ENCODE results near the gene KCNIP3. TPM values are rescaled to one million over a fixed set of nuclear protein-coding genes. Genes with fewer than 3 reads are reported as not detected.
"Not testable (repeated sequence)": the region's sequence is repeated elsewhere in the genome, so short reads cannot be mapped to it uniquely, and the experiment has no call there.

The KCNIP3 gene
- total RNA-seq, 3 donors from 2014 or later (not counting 1 experiment from before 2014, with no cell fraction given), result 0.52 to 1.4 TPM; not detected in 1

- no peaks in the 10 kb centered on the region for H3K9me3 ChIP-seq (ENCODE audit: control insufficient read depth, insufficient read depth, low read length)
- Mint-ChIP-seq H3K4me1 (no peaks in the 10 kb centered on the region), H3K27ac (no peak overlapping the region), H3K27me3 (ENCODE audit: low read depth in 2 of 2) (peaks cover 0 to 7% of the 10 kb centered on the region in 2 donors), H3K4me3 (no peak overlapping the region), H3K9me3 (no peaks in the 10 kb centered on the region), H3K36me3 (no peaks in the 10 kb centered on the region)
- WGBS (ENCODE audit: insufficient coverage), result 93% methylated on average over 7 of the region's 8 CpGs
- H3K4me3 ChIP-seq (ENCODE audit: low read length), result no peak overlapping the region
- TF ChIP-seq, protein P1, sequence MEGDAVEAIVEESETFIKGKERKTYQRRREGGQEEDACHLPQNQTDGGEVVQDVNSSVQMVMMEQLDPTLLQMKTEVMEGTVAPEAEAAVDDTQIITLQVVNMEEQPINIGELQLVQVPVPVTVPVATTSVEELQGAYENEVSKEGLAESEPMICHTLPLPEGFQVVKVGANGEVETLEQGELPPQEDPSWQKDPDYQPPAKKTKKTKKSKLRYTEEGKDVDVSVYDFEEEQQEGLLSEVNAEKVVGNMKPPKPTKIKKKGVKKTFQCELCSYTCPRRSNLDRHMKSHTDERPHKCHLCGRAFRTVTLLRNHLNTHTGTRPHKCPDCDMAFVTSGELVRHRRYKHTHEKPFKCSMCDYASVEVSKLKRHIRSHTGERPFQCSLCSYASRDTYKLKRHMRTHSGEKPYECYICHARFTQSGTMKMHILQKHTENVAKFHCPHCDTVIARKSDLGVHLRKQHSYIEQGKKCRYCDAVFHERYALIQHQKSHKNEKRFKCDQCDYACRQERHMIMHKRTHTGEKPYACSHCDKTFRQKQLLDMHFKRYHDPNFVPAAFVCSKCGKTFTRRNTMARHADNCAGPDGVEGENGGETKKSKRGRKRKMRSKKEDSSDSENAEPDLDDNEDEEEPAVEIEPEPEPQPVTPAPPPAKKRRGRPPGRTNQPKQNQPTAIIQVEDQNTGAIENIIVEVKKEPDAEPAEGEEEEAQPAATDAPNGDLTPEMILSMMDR (IDR thresholded peaks at IDR 0.05), result no peak
- no peak for DNase-seq
- H3K27ac ChIP-seq (ENCODE audit: low read length), result no peak overlapping the region
- no peaks in the 10 kb centered on the region for H3K4me1 ChIP-seq (ENCODE audit: control insufficient read depth, insufficient read depth, low read length)
- no peak for ATAC-seq
- H3K36me3 ChIP-seq (ENCODE audit: control insufficient read depth, insufficient read depth, low read length), result no peaks in the 10 kb centered on the region
- intact Hi-C loops (cut with micrococcal nuclease), result no loop called here
- H3K27me3 ChIP-seq (ENCODE audit: control insufficient read depth, insufficient read depth, low read length), result no peaks in the 10 kb centered on the region
Measured at GRCh38 chr2:95354925-95355324, 57.8 kb downstream of the KCNIP3 start.

GRCh38 chr2:95355486-95355885 lies 58.3 kb downstream of the KCNIP3 start:
- not testable (repeated sequence) for H3K27ac ChIP-seq (ENCODE audit: low read length)

GRCh38 chr2:95356821-95357700 lies 59.9 kb downstream of the KCNIP3 start:
- no peaks in the 10 kb centered on the region for H3K36me3 Mint-ChIP-seq
- H3K9me3 Mint-ChIP-seq, result no peaks in the 10 kb centered on the region
- intact Hi-C loops (cut with micrococcal nuclease), result no loop called here
- TF ChIP-seq, protein P1 (IDR thresholded peaks at IDR 0.05), result no peak
- ATAC-seq, result no peak
- no peak overlapping the region for H3K4me3 ChIP-seq (ENCODE audit: low read length)
- WGBS (ENCODE audit: insufficient coverage), result 90% methylated on average over 11 of the region's 12 CpGs
- H3K4me3 Mint-ChIP-seq, result no peak overlapping the region
- no peaks in the 10 kb centered on the region for H3K4me1 Mint-ChIP-seq
- no peaks in the 10 kb centered on the region for H3K4me1 ChIP-seq (ENCODE audit: control insufficient read depth, insufficient read depth, low read length)
- no peaks in the 10 kb centered on the region for H3K9me3 ChIP-seq (ENCODE audit: control insufficient read depth, insufficient read depth, low read length)
- H3K27me3 Mint-ChIP-seq (ENCODE audit: low read depth in 2 of 2), result peaks cover 0 to 3% of the 10 kb centered on the region in 2 donors
- no peaks in the 10 kb centered on the region for H3K27me3 ChIP-seq (ENCODE audit: control insufficient read depth, insufficient read depth, low read length)
- no peak for DNase-seq
- no peaks in the 10 kb centered on the region for H3K36me3 ChIP-seq (ENCODE audit: control insufficient read depth, insufficient read depth, low read length)
- H3K27ac ChIP-seq (ENCODE audit: low read length), result no peak overlapping the region
- H3K27ac Mint-ChIP-seq, result no peak overlapping the region

More at GRCh38 chr2:95355486-95355885, 58.3 kb downstream of the KCNIP3 start:
- WGBS (ENCODE audit: insufficient coverage), result 86% methylated on average over 2 of the region's 5 CpGs
- H3K4me3 Mint-ChIP-seq; H3K4me3 ChIP-seq (ENCODE audit: low read length); H3K27me3 Mint-ChIP-seq (ENCODE audit: low read depth in 2 of 2); H3K27me3 ChIP-seq (ENCODE audit: control insufficient read depth, insufficient read depth, low read length); H3K9me3 Mint-ChIP-seq; H3K27ac Mint-ChIP-seq; H3K9me3 ChIP-seq (ENCODE audit: control insufficient read depth, insufficient read depth, low read length); intact Hi-C loops (cut with micrococcal nuclease); ATAC-seq; H3K4me1 ChIP-seq (ENCODE audit: control insufficient read depth, insufficient read depth, low read length); H3K36me3 ChIP-seq (ENCODE audit: control insufficient read depth, insufficient read depth, low read length); H3K4me1 Mint-ChIP-seq; H3K36me3 Mint-ChIP-seq; DNase-seq: not testable (repeated sequence)

GRCh38 chr2:95357717-95358280 lies 60.7 kb downstream of the KCNIP3 start:
- ATAC-seq, result no peak
- Histone ChIP-seq H3K36me3 (ENCODE audit: control insufficient read depth, insufficient read depth, low read length) (no peaks in the 10 kb centered on the region), H3K4me1 (ENCODE audit: control insufficient read depth, insufficient read depth, low read length) (no peaks in the 10 kb centered on the region), H3K9me3 (ENCODE audit: control insufficient read depth, insufficient read depth, low read length) (no peaks in the 10 kb centered on the region), H3K4me3 (ENCODE audit: low read length) (no peak overlapping the region), H3K27ac (ENCODE audit: low read length) (no peak overlapping the region), H3K27me3 (ENCODE audit: control insufficient read depth, insufficient read depth, low read length) (no peaks in the 10 kb centered on the region)
- TF ChIP-seq, protein P1 (IDR thresholded peaks at IDR 0.05), result no peak
- WGBS (ENCODE audit: insufficient coverage), result 89% methylated on average over 6 of the region's 6 CpGs
- Mint-ChIP-seq H3K36me3 (no peaks in the 10 kb centered on the region), H3K4me1 (no peaks in the 10 kb centered on the region), H3K27ac (no peak overlapping the region), H3K4me3 (no peak overlapping the region), H3K27me3 (ENCODE audit: low read depth in 2 of 2) (peaks cover 0 to 3% of the 10 kb centered on the region in 2 donors), H3K9me3 (no peaks in the 10 kb centered on the region)
- intact Hi-C loops (cut with micrococcal nuclease), result no loop called here
- no peak for DNase-seq

All from natural killer cell (primary cell).